Fibroblast of gingiva (primary cell): ENCODE results near the gene DMWD.

Experiments used
- DNase-seq: peaks from one replicate; pipeline ENCODE4 v3.0.0-alpha.2; 2011; ENCODE audit warnings: low read depth

Gene DMWD

GRCh38 chr19:45785781-45786532, 6.7 kb downstream of the DMWD start:
- no peak for DNase-seq

GRCh38 chr19:45785097-45785496, 7.5 kb downstream of the DMWD start:
- no peak for DNase-seq

GRCh38 chr19:45784096-45784495, 8.5 kb downstream of the DMWD start:
- no peak for DNase-seq

- DNase-seq, result peak; percentile 86
Observed at GRCh38 chr19:45782820-45783785, 9.5 kb downstream of the DMWD start.

- DNase-seq, result peak; percentile 54
Observed at GRCh38 chr19:45782162-45782691, 10.4 kb downstream of the DMWD start, which contains the start of gene DMPK. Gene DMPK (minus strand): TSS chr19:45782490. CDS start chr19:45782352, 138 bp downstream.

DNA sequence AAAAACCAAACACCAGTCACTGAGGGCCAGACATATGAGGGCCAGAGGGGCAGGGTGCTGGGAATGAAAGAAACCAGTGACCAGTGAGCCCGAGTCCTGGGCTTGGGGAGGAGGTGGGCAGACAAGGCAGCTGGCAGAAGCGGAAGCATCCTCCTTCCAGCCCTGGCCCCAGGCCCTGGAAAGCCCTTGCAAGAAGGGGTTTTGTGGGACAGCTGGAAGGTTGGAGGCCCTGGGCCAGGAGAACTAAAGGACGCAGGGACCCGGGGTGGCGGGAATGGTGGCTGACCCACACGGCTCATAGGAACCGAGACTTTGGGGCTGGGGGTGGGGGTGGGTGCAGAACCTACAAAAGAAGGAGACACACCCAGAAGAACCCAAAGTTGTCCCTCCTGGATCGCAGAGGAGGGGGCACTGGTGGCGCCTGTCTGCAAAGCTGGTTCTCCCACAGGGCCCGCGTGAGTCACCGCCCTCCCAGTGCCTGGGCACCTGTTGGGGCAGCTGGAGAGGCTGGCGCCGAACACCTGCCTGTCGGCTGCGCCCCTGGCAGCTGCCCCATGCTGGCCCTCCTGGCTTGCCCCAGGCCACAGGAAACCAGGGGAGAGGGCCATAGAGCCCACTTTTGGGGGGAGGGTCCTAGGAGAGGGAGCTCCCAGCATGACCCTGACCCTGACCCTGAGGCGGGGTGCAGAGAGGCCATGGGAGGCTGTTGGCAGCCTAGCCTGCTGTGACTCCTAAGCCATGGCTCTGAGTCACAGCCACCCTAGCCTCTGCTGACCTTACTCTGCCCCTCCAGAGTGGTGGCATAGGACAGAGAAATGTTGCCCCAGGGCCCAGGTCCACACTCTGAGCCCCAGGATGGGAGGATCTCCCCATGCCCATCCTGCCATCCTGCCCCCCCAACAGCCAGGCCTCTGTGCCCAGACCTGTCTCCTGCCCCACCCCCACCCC, 11.2 kb downstream of the DMWD start:
- no peak for DNase-seq

DNA sequence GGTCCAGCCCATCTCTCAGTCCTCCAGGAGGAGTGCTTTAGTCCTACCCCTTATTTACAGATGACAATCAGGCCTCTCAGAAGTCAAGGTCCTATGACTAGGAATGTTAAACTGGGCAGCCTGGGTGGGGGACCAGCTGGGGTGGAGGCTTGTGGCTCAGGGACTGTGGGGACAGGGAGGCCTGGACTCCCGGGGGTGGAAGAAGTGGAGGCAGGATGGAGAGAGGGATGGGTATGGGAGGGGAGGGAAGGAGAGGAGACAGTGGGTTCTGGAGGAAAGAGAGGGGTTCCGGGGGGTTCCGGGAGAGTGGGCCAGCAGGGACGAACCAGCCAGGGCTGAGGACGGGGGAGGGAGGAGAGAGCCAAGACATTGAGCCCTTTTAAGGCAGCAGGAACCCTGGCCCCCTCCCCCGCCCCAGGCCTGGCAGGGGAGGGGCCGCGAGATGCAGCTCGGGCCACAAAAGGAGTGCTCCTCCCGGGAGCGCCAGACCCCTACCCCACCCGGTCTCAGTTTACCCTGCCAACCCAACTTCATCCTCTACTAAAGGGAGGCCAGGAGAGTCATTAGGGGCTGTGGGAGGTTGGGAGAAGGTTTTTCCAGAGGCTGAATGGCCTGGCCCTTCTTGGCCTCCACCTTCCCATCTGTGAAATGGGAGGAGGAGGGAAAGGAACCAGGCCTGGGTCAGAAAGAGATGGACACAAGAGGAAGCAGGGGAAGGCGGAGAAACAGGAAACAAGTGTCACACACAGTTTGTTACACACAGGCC, 12.0 kb downstream of the DMWD start:
- DNase-seq, result no peak

DNA sequence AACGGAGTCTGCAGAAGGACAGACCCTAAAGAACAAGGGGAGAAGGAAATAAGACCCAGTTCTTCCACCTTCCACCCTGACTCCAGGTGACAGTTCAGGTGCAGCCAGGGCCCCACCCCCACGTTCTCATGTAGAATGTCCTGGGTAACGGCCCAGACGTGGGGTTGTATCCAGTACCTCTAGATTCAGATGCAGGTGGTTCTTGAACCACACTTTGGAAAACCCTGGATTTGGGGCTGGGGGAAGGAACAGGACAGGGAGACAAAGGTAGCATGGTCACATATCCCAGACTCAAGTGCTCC, 12.5 kb downstream of the DMWD start:
- no peak for DNase-seq

DNA sequence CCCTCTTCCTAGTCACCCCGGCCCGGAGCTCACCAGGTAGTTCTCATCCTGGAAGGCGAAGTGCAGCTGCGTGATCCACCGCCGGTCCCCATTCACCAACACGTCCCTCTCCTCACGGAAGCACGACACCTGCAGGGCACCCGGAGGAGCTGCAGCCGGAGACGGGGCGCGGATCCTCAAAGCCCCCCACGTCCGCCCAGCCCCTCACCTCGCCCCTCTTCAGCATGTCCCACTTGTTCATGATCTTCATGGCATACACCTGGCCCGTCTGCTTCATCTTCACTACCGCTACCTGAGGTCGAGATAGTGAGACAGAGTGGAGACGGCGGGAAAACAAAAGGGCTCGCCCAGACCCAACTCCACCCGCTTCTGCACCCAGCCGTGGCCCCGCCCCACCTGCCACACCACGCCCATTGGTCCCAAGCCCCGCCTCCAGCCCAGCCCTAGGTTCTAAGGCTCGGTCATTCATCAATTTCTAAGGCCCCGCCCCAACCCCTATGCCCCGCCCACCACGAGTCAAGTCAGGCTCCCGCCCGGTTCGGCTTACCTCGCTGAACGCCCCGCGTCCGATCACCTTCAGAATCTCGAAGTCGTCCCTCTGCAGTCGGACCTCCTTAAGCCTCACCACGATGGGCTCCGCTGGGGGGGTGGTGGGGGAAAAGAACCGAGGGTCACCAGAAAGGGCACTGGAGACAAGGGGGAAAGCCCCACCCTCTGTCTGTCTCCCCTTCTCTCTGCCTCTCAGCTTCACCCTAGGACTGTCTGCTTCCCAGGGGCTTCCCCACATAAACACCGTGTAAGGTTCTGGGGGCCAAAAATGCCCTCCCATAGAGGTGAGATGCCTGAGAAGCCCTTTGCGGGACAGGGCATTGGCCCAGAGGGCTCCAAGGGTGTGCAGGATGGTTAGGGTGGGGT, 13.2 kb downstream of the DMWD start:
- no peak for DNase-seq

DNA sequence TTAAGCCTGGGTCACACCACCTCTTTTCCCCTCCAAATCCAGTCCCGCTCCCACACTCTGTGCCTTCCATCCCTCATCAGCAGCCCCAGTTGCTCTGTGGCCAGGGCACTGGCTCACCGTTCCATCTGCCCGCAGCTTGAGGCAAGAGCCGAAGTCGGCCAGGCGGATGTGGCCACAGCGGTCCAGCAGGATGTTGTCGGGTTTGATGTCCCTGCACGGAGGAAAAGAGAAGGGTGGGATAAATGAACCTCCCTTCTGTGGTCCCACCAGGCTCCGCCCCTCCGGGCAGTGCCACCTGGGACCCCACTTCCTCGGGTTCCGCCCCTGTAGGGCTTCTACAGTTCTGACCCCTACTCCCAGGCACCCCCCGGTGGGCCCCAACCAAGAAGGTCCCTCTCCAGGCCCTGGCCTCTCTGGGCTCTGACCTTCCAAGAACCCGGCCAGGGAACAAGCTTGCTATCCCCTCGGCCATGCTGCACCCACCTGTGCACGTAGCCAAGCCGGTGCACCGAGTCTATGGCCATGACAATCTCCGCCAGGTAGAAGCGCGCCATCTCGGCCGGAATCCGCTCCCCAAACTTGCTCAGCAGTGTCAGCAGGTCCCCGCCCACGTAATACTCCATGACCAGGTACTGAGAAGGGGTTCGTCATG, 14.5 kb downstream of the DMWD start:
- DNase-seq, result no peak

GRCh38 chr19:45777395-45777961, 15.2 kb downstream of the DMWD start:
- DNase-seq, result no peak

DNA sequence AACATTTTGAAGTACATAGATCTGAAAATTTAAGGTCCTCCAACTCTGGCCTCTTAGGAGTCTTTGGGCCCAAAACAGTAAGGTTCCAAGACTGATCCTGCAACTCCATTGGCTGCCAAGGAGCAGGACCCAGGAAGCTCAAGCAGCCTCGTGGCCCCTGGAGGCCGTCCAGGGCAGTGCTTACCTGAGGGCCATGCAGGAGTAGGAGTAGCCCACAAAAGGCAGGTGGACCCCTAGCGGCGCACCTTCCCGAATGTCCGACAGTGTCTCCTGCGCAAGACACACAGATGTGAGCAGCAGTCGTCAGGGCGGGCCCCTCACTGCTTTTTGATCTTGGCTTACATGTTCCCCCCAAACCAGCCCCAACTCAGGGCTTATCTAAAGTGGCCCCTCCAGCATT, 17.9 kb downstream of the DMWD start:
- no peak for DNase-seq

GRCh38 chr19:45773384-45773783, 19.3 kb downstream of the DMWD start:
- DNase-seq, result no peak

DNA sequence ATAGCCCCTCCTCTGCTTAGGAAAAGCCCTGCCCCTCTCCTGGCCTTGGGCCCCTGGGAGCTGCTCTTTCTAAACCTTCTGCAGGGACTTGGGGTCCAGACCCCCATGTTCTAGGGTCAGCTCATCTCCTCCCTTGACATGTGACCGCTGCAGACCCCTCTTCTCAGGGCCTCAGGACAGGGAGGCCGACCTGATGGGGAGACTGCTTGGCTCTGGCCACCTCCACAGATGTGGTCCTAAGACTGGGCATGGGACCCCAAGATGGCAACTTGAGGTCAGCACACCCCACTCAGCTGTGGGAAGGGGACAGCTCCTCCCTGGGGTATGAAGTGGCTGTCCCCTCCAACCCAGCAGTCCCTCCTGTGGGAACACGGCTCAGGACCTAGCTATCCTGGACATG, 19.7 kb downstream of the DMWD start:
- no peak for DNase-seq

DNA sequence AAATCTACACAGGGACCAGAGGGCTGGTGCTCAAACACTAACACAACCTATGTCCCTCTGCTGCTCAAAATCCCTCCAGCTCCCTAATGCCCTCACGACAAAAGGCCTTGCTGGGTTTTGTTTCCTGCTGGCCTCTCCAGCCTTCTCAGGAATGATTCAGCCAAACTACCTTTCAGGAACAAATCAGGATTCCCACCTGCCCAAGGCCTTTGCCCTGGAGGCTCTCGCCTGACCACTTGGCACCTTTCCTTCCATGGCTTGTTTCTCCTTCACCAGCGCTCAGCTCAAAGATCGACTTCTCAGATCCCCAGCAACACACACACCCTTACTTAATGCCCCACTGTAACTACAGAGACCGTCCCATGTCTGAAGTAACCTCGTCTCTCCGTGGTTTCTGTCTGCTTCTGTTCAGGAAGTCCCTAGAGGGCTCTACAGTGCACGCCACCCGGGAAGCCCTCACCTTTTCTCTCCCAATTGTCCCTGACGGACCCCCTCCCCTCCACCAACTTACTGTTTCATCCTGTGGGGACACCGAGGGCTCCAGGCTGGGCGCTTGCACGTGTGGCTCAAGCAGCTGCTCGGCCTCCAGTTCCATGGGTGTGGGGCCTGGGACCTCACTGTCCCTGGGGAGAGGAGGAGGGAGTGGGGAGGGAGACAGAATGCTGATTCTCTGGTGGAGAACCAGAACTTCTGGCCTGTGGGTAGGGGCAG, 20.4 kb downstream of the DMWD start:
- no peak for DNase-seq

GRCh38 chr19:45771311-45771933, 21.2 kb downstream of the DMWD start:
- no peak for DNase-seq

- DNase-seq, result peak; percentile 99
Observed at GRCh38 chr19:45770192-45771101, 22.2 kb downstream of the DMWD start.
